Measurements from ENCODE around the gene SMAD2. TPM values are rescaled to one million over a fixed set of nuclear protein-coding genes. Genes with fewer than 3 reads are reported as not detected.

SMAD2 gene
- total RNA-seq, result 100 to 1,000 TPM in 1 of 4 donors, 10 to 100 TPM in 3; 47.4 to 116 (median 72.2) TPM

DNA sequence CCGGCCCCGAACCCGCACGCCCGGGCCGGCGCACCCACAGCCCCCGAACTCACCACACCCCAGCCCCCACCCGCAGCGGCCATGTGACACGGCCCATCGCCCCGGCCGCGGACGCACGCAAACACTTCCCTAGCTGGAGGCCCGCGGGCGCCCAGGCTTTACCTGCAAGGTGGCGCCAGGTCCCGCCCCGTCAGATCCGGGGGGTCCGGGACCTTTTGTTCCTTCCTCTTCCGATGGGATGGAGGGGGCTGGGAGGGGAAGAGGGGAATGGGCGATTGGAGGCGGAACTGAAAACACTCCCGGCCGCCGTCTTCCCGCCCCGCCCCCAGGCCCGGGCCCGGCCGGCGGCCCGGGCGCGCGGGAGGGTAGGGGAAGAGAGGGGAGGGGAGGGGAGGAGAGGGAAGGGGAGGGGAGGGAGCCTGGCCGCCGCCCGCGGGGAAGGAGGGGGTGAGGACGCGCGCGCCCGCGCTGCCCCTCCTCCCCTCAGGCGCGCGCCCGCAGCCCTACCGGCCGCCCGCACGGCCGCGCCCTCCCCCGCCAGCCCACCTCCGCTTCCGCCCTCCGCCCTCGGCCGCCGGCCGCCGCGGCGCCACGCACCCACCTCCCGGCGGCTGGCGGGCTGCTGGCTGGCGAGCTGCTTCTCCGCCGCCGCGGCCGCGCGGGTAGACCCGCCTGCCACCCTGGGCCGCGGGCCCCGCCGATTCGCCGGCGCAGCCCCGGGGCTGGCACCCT, at the start of gene SMAD2:
SMAD2 (minus strand) TSS at position 461 of the 732 bp plus-strand sequence. CDS start 33,903 bp downstream, outside the sequence.
- peak; percentile 87 for ATAC-seq (ENCODE audit: low FRiP score)
- peak; percentile 56 for DNase-seq (ENCODE audit: low spot score)
- TF ChIP-seq, protein P1, sequence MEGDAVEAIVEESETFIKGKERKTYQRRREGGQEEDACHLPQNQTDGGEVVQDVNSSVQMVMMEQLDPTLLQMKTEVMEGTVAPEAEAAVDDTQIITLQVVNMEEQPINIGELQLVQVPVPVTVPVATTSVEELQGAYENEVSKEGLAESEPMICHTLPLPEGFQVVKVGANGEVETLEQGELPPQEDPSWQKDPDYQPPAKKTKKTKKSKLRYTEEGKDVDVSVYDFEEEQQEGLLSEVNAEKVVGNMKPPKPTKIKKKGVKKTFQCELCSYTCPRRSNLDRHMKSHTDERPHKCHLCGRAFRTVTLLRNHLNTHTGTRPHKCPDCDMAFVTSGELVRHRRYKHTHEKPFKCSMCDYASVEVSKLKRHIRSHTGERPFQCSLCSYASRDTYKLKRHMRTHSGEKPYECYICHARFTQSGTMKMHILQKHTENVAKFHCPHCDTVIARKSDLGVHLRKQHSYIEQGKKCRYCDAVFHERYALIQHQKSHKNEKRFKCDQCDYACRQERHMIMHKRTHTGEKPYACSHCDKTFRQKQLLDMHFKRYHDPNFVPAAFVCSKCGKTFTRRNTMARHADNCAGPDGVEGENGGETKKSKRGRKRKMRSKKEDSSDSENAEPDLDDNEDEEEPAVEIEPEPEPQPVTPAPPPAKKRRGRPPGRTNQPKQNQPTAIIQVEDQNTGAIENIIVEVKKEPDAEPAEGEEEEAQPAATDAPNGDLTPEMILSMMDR (IDR thresholded peaks at IDR 0.05), result no peak

DNA sequence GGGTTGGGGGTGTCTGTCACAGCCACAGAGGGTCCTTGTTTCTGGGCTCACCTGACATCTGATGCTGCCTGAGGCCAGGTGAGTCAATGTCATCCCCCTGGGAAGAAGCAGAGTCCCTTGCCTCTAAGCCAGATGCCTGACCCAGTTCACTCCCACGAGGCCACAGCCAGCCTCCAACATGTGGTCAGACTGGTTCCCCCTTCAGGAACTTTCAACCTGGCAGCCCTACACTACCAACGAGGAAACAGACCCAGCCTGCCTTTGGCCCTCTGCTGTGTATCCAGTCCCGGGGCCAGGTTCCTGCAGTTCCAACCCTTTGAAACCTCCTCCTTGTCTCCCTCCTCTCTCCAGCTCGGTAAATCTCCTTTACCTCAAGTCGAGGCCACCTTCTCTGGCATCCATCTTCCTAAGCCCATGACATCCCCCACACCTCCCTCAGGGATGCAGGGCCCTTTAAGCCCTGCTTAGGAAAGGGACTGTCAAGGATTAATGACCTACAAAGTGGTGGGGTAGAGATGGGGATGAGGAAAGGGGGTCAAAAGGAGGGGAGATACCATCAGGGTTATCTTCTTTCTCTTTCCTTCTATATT, 49.2 kb upstream of the SMAD2 start:
- TF ChIP-seq, protein P1 (IDR thresholded peaks at IDR 0.05), result no peak
- no peak for DNase-seq (ENCODE audit: low spot score)

DNA sequence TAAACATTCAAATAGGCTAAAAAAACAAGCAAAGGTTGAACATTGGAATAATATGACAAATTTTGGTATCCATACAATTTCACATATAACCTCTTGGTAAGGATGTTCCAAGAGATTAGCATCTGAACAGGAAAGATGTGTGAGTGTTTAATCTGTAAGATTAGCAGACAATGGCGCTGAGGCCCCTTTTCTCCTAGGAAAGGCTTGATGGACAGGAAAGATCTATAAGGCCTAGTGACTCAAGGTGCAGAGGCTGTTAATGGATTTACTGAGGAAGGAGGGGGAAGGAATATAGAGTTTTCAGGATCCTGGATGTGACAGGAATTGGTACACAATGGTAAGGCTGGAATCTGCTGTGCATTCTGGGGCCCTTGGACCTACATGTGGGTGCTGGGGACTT, 48.1 kb upstream of the SMAD2 start:
- TF ChIP-seq, protein P1 (IDR thresholded peaks at IDR 0.05), result no peak
- ATAC-seq (ENCODE audit: low FRiP score), result no peak
- DNase-seq (ENCODE audit: low spot score), result no peak

More for the DNA sequence above, 49.2 kb upstream of the SMAD2 start:
- ATAC-seq (ENCODE audit: low FRiP score), result no peak

DNA sequence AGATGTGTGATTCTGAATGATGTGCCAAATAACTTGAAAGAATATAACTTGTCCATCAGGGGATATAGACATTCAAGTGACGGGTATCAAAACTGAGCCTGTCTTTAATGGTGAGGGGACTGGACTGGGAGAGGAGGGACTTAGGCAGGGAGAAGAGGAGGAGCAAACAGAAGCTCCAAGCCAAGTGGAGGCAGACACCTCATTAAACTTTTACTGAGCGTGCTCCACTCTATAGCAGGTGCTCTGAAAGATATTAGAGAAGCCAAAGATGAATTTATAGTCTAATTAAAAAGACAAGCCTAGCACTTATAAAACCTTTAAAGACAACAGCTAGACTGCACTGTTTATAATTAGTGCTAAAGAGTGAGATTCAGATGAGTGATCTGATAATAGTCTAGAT, 47.7 kb upstream of the SMAD2 start:
- ATAC-seq (ENCODE audit: low FRiP score) (no peak), DNase-seq (ENCODE audit: low spot score) (no peak)
- TF ChIP-seq, protein P1 (IDR thresholded peaks at IDR 0.05), result no peak

DNA sequence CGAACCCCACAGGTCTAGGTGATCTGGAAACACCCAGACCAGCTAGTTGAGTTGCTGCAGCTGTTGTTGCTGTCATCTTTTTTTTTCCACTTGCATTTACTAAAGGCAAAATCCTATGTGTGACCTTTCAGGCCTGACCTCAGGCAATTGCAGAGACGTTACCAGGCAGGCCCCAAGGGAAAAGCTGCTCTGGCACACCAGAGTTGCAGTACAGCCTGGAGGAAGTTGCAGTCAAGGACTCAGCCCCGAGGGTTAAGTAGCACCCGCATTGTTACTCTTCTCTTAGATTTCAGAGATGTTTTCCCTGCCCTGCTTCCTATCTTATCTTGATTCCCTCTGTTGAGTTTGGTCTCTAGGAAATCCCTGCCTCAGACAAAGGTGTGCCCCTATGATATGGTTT, 45.2 kb upstream of the SMAD2 start:
- DNase-seq (ENCODE audit: low spot score) (no peak), ATAC-seq (ENCODE audit: low FRiP score) (no peak)
- TF ChIP-seq, protein P1 (IDR thresholded peaks at IDR 0.05), result no peak

DNA sequence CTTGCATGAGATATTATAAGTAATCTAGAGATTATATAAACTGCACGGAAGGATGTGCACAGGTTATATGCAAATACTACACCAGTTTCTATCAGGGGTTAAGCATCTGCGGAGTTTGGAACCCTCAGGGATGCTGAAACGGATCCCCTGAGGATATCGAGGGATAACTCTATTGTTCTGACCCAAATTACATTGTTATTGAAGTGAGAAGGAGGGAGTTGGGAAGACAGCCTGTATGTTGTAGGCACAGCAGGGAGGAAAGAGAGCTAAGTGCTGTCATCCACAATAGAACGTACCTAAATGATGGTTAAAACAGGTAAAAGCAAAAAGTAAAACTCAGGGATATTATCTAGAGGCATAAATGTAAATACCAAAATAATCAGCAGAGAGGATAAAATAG, 44.6 kb upstream of the SMAD2 start:
- DNase-seq (ENCODE audit: low spot score) (no peak), ATAC-seq (ENCODE audit: low FRiP score) (no peak)
- TF ChIP-seq, protein P1 (IDR thresholded peaks at IDR 0.05), result no peak

Measured in omental fat pad (tissue), 4 donors.